ENCODE measurements around the gene ZNF775.

The ZNF775 gene

DNA sequence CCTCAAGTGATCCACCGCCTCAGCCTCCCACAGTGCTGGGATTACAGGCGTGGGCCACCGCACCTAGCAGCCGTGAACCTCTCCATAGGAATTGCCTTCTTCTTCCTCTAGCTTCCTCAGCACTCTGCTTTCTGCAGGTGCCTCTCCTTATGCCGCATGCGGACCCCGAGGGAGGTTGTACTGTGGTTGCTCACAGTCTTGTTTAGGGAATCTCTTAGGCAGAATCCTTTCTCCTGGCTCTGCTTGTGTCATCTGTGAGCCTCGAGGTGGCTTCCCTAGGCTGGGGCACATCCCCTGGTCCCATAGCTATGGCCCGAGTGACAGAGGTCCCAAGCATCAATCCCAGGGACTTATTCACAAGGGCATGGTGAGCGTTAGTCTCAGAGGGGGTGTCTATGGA lies 38.1 kb downstream of the ZNF775 start:
- in situ Hi-C loops (cut with MboI; ENCODE audit: low sequenced_read_pairs, unreplicated experiment): no loop called here
- no peak for DNase-seq (ENCODE audit: low spot score)
- TF ChIP-seq, protein P1, sequence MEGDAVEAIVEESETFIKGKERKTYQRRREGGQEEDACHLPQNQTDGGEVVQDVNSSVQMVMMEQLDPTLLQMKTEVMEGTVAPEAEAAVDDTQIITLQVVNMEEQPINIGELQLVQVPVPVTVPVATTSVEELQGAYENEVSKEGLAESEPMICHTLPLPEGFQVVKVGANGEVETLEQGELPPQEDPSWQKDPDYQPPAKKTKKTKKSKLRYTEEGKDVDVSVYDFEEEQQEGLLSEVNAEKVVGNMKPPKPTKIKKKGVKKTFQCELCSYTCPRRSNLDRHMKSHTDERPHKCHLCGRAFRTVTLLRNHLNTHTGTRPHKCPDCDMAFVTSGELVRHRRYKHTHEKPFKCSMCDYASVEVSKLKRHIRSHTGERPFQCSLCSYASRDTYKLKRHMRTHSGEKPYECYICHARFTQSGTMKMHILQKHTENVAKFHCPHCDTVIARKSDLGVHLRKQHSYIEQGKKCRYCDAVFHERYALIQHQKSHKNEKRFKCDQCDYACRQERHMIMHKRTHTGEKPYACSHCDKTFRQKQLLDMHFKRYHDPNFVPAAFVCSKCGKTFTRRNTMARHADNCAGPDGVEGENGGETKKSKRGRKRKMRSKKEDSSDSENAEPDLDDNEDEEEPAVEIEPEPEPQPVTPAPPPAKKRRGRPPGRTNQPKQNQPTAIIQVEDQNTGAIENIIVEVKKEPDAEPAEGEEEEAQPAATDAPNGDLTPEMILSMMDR (IDR thresholded peaks at IDR 0.05; ENCODE audit: borderline replicate concordance, control extremely low read depth, extremely low read depth, insufficient read depth, missing control alignments): no peak

DNA sequence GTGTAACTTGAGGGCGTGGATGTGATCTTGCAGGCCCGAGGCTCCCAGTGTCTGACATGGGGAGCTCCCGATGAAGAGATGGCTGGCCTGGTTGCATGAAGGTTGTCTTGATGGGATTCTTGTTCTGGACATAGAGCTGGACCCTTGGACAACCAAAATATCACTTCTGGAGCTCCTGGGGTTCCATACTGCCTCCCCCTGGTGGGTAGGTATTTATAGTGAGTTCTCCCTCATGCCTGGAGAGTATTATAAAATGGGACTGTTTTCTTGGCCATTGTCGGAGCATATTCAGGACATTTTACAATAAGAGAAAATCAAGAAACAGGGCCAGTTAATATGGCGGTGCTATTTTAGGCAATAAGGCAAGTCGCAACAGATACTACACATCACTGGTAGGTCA lies 38.7 kb downstream of the ZNF775 start:
- TF ChIP-seq, protein P1 (IDR thresholded peaks at IDR 0.05; ENCODE audit: borderline replicate concordance, control extremely low read depth, extremely low read depth, insufficient read depth, missing control alignments): no peak
- no peak for DNase-seq (ENCODE audit: low spot score)
- in situ Hi-C loops (cut with MboI; ENCODE audit: low sequenced_read_pairs, unreplicated experiment): no loop called here

DNA sequence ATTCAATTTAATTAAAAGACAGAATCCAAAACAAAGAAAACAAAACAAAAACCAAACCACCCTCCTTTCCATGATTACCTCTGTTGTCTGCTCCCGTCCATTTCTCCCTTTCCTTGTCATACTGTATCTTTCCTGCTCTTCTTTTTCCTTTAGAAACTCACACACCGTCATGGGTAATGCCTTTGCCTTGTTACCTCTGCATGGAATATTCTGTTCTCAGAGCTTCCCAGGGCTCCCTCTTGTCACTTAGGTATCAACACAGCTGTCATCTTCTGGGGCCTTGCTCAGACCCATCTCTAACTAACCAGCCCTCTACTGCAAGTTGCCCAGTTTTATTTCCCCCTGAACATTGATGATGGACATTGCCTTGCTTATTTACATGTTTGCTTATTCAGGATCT lies 41.1 kb downstream of the ZNF775 start:
- no peak for DNase-seq (ENCODE audit: low spot score)
- TF ChIP-seq, protein P1 (IDR thresholded peaks at IDR 0.05; ENCODE audit: borderline replicate concordance, control extremely low read depth, extremely low read depth, insufficient read depth, missing control alignments): no peak
- in situ Hi-C loops (cut with MboI; ENCODE audit: low sequenced_read_pairs, unreplicated experiment): no loop called here

DNA sequence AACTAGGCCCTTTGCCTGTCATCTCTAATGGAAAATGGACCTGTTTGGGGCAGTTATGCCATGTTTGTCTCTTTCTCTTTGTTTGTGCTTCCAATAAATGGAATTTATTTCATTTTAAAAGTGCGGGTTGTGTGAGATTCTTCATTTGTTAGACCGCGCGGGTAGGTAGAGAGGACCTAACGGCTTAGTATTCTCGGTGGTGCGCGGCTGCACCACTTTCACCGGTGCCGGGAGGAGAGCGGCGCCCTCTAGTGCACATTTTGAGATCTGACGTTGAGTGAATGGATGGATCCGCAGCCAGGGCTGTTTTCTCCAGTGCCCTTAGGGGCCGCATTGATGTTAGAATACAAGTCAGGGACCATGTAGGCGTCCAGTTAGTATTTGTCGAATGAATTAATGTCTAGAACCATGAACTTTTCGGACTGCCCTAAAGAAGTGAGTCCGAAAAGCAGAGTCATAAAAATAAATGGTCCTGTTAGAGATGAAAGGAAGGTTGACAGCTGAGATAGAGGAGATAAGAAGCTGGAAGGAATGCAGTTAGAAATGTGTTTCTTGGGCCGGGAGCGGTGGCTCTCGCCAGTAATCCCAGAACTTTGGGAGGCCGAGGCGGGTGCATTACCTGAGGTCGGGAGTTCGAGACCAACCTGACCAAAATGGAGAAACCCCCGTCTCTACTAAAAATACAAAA lies 42.0 kb downstream of the ZNF775 start:
- peak; percentile 88 for DNase-seq (ENCODE audit: low spot score)
- TF ChIP-seq, protein P1 (IDR thresholded peaks at IDR 0.05; ENCODE audit: borderline replicate concordance, control extremely low read depth, extremely low read depth, insufficient read depth, missing control alignments): peak; percentile 80
- in situ Hi-C loops (cut with MboI; ENCODE audit: low sequenced_read_pairs, unreplicated experiment): no loop called here

DNA sequence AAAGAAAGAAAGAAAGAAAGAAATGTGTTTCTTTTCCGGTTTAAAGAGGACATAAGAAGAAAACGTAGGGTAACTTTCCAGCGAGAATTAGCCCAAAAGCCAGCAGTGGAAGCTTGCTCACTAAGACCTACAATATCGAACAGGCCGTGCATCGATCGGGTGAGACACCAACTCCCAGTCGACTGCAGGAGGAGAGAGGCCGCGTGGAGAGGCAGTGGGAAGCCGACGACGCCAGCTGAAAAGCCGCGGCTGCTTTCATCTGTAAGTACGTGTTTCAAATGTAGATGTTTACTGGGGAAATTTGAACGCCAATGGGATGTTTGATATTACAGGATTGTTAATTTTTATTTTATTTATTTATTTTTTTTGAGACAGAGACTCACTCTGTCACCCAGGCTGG lies 42.7 kb downstream of the ZNF775 start:
- TF ChIP-seq, protein P1 (IDR thresholded peaks at IDR 0.05; ENCODE audit: borderline replicate concordance, control extremely low read depth, extremely low read depth, insufficient read depth, missing control alignments): no peak
- in situ Hi-C loops (cut with MboI; ENCODE audit: low sequenced_read_pairs, unreplicated experiment): no loop called here
- no peak for DNase-seq (ENCODE audit: low spot score)

DNA sequence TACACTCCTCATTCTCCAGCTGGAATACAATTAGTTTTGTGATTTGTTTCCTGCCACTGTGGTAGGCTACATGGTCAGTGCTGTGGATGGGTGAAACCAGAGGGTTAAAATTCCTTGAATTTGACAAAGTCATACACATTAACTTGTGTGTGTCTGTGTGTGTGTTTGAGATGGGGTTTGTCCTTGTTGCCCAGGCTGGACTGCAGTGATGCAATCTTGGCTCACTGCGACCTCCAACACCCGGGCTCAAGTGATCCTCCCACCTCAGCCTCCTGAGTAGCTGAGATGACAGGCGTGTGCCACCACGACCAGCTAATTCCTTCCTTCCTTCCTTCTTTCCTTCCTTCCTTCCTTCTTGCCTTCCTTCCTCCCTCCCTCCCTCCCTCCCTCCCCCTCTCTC lies 46.5 kb downstream of the ZNF775 start:
- in situ Hi-C loops (cut with MboI; ENCODE audit: low sequenced_read_pairs, unreplicated experiment): no loop called here
- TF ChIP-seq, protein P1 (IDR thresholded peaks at IDR 0.05; ENCODE audit: borderline replicate concordance, control extremely low read depth, extremely low read depth, insufficient read depth, missing control alignments): no peak
- DNase-seq (ENCODE audit: low spot score): no peak

Measured in GM13976 (cell line).